GM12878 (cell line): ENCODE measurements around the gene TUBB4B. TPM values are rescaled to one million over a fixed set of nuclear protein-coding genes. Genes with fewer than 3 reads are reported as not detected.
A peak's percentile ranks its signal among the peaks of the same experiment; 100 is the strongest.

Experiments used
- ATAC-seq: fragments of 200-7000 bp; cut with Tn5 transposase; 3 replicates; pipeline ENCODE4 v1.9.1; 2020; ENCODE audit warnings: mild to moderate bottlenecking, moderate library complexity
- BruUV-seq: library from RNA; stranded (reverse); fragments of 400-500 nt; replicated peaks from 2 replicates; lab custom pipeline; 2021; lab: Mats Ljungman, UMichigan
- CTCF ChIA-PET: fragments of 300-600 bp; sonication (Branson Sonifier 250); formaldehyde crosslinking; extraction: SDS; loops from one replicate; lab custom pipeline; 2021; ENCODE audit warnings: inconsistent platforms; lab: Yijun Ruan, JAX
- POLR2A ChIA-PET: fragments of 350-600 bp; formaldehyde crosslinking; extraction: SDS; loops from one replicate; lab custom pipeline; 2021; ENCODE audit warnings: inconsistent platforms; lab: Charles Lee
- RAD21 ChIA-PET: fragments of 300-600 bp; sonication (Branson Sonifier 250); formaldehyde crosslinking; loops from one replicate; lab custom pipeline; 2023; ENCODE audit warnings: antibody characterized with exemption; ENCODE audit not compliant: unreplicated experiment; lab: Charles Lee
- SMC1A ChIA-PET: fragments of 300-600 bp; sonication (Branson Sonifier 250); formaldehyde crosslinking; loops from one replicate; lab custom pipeline; 2023; ENCODE audit not compliant: unreplicated experiment, uncharacterized antibody; lab: Charles Lee
- DNase-seq: peaks from one replicate; pipeline ENCODE4 v3.0.0-alpha.2; 2011; ENCODE audit warnings: low read depth, low spot score
- FAIRE-seq: peaks from 3 replicates; lab custom pipeline; 2011; peaks lifted over from hg19 to GRCh38; lab: Jason Lieb, UNC
- H2AFZ ChIP-seq: 2 replicates; pipeline ENCODE4 v1.6.0; 2011; ENCODE audit warnings: low read depth, low read length, control low read depth; ENCODE audit not compliant: control insufficient read depth
- H3K27ac ChIP-seq: 2 replicates; pipeline ENCODE4 v1.5.1; 2011; ENCODE audit warnings: control low read depth; ENCODE audit not compliant: control insufficient read depth, insufficient read depth
- H3K27me3 ChIP-seq, 2 experiments: replicated peaks in 1 of 2; 2 replicates each; pipeline versions ENCODE4 v1.6.0 to v1.6.1; 2011; ENCODE audit warnings: low read length in 1 of 2; ENCODE audit not compliant: control insufficient read depth in 2 of 2, insufficient read depth in 2 of 2
- H3K36me3 ChIP-seq, 2 experiments: 2 replicates each; pipeline ENCODE4 v1.5.1; 2011; ENCODE audit warnings: low read length in 1 of 2; ENCODE audit not compliant: control insufficient read depth in 2 of 2, insufficient read depth in 2 of 2
- H3K4me1 ChIP-seq: 2 replicates; pipeline ENCODE4 v1.6.1; 2011; ENCODE audit warnings: mild to moderate bottlenecking, low read length, moderate library complexity, mixed read lengths; ENCODE audit not compliant: control insufficient read depth, insufficient read depth
- H3K4me2 ChIP-seq: 2 replicates; pipeline ENCODE4 v1.6.0; 2011; ENCODE audit warnings: control low read depth; ENCODE audit not compliant: control insufficient read depth, insufficient read depth
- H3K4me3 ChIP-seq: fragments of 200-600 bp; sonication (generic); 2 replicates; pipeline ENCODE4 v1.5.1; 2016
- H3K79me2 ChIP-seq: 2 replicates; pipeline ENCODE4 v1.6.0; 2011; ENCODE audit warnings: low read length; ENCODE audit not compliant: control insufficient read depth, insufficient read depth
- H3K9ac ChIP-seq: 2 replicates; pipeline ENCODE4 v1.8.0; 2011; ENCODE audit warnings: low read length, control low read depth, mixed read lengths; ENCODE audit not compliant: control insufficient read depth, insufficient read depth
- H3K9me3 ChIP-seq: replicated peaks from 3 replicates; pipeline ENCODE4 v1.5.1; 2011; ENCODE audit warnings: mild to moderate bottlenecking, low read length; ENCODE audit not compliant: control insufficient read depth, insufficient read depth
- H4K20me1 ChIP-seq: 2 replicates; pipeline ENCODE4 v1.6.0; 2011; ENCODE audit not compliant: control insufficient read depth, insufficient read depth
- PAX5 ChIP-seq: IDR thresholded peaks from 2 replicates; pipeline ENCODE4 v1.6.1; 2011; ENCODE audit warnings: low read depth, low read length, borderline replicate concordance
- POLR2AphosphoS2 ChIP-seq: IDR thresholded peaks from 2 replicates; pipeline ENCODE4 v1.6.1; 2011; ENCODE audit warnings: low read depth, mild to moderate bottlenecking, low read length, improper control_type of control experiment, moderate library complexity
- ZBTB11 ChIP-seq: fragments of 450-650 bp; formaldehyde crosslinking; IDR thresholded peaks from 2 replicates; pipeline ENCODE4 v1.5.0; 2022; ENCODE audit warnings: mild to moderate bottlenecking, missing genetic modification characterization
- WGBS: methylation state at CpG from one replicate; pipeline ENCODE4 v1.1.6; 2016; ENCODE audit warnings: low lambda C conversion rate; ENCODE audit not compliant: insufficient replicate concordance, insufficient coverage; ENCODE audit errors: missing lambda C conversion rate; 5-methylcytosine and 5-hydroxymethylcytosine counted together
- in situ Hi-C: fragments of 300-500 bp; cut with MboI; formaldehyde crosslinking; loops from 9 replicates; pipeline ENCODE4 v1.14.3; 2018; ENCODE audit warnings: mixed read lengths
- intact Hi-C: fragments of 100-400 bp; cut with micrococcal nuclease; formaldehyde crosslinking; loops from one replicate; pipeline ENCODE4 v1.14.2; 2022; ENCODE audit not compliant: unreplicated experiment
- polyA plus RNA-seq, 11 experiments: library from polyadenylated mRNA; depleted of rRNA in 4 of 11; unstranded in 6 of 11; stranded (reverse) in 5 of 11; fragments of >200 nt; fragmentation: Nextera tagmentation in 4 of 11; fragmentation: Illumina TruSeq in 1 of 11; extraction: Ambion mirVana in 4 of 11; extraction: Trizol in 1 of 11; gene quantifications; 1 replicate in 1 of 11; 2 replicates in 10 of 11; pipeline versions ENCODE4 v1.2.1 to v1.2.3, GENCODE V29; 2011 to 2016; ENCODE audit warnings: inconsistent platforms in 2 of 11, missing spikeins in 2 of 11, low read depth in 1 of 11
- total RNA-seq, 4 experiments: library from RNA; depleted of rRNA in 3 of 4; stranded (reverse); fragments of >200 nt in 3 of 4; fragmentation: Illumina TruSeq in 1 of 4; extraction: Trizol in 1 of 4; gene quantifications; 2 replicates each; pipeline versions ENCODE4 v1.2.1 to v1.2.3, GENCODE V29; 2013 to 2021

TUBB4B gene
- total and polyA plus RNA-seq, 10 of the 15 experiments (the other 5 are each of a cell fraction or from before 2014, with no cell fraction given) = 23.0 to 532 (median 254) TPM

GRCh38 chr9:137244486-137245449 lies 3.7 kb downstream of the TUBB4B start:
- Histone ChIP-seq H3K9ac (no peak overlapping the region), H3K36me3 (peaks cover 8 to 14% of the 10 kb centered on the region in 2 experiments), H3K79me2 (peaks cover 26% of the 10 kb centered on the region), H3K4me2 (no peak overlapping the region), H3K4me3 (no peak overlapping the region), H2AFZ (no peak overlapping the region), H4K20me1 (peaks cover 4% of the 10 kb centered on the region; the same call in 1 of the 2 replicates)
- intact Hi-C loops = no loop called here
- RAD21 ChIA-PET = no interaction called here
- TF ChIP-seq ZBTB11 (no peak), PAX5 (peak; percentile 25; the same call in 1 of the 2 replicates), POLR2AphosphoS2 (0 out of 2 replicates have a peak, but pooled peaks have one; percentile 5)
- TF ChIP-seq, all 136 proteins: peak for 2
- SMC1A ChIA-PET = no interaction called here
- Histone ChIP-seq H3K4me1 (peaks cover 19% of the 10 kb centered on the region), H3K27me3 (no peaks in the 10 kb centered on the region), H3K27ac (no peak overlapping the region), H3K9me3 (no peaks in the 10 kb centered on the region)
- in situ Hi-C loops = no loop called here
- BruUV-seq = no TSS peak
- POLR2A ChIA-PET = interaction anchor here (1.6 to 9.2 kb wide), 2 partner anchors 10 to 163 kb away, joined by 3 to 112 read pairs; partner anchors contain the start of gene NELFB
- FAIRE-seq (no peak), ATAC-seq (no peak), DNase-seq (no peak)
- WGBS = 91% methylated on average over 32 of the region's 36 CpGs
- CTCF ChIA-PET = no interaction called here
